Hematopoietic multipotent progenitor cell treated with erythropoietin and hydrocortisone succinate and interleukin-3 and kit ligand, for 15 days (in vitro differentiated cells): Measurements from ENCODE around the gene SETDB1.

Experiments used
- DNase-seq: peaks from one replicate; pipeline ENCODE4 v3.0.0-alpha.2; 2015; ENCODE audit warnings: low spot score

Gene SETDB1

GRCh38 chr1:150976401-150976821 is 50.2 kb downstream of the SETDB1 start:
- DNase-seq, result no peak

GRCh38 chr1:150976879-150977694 is 50.9 kb downstream of the SETDB1 start:
- DNase-seq, result peak; percentile 94

GRCh38 chr1:150979092-150980056 is 53.2 kb downstream of the SETDB1 start:
- peak; percentile 95 for DNase-seq

- no peak for DNase-seq
Measured at GRCh38 chr1:150981177-150981804, 55.1 kb downstream of the SETDB1 start.

GRCh38 chr1:150981805-150982712 is 55.9 kb downstream of the SETDB1 start, which contains the start of gene ANXA9:
ANXA9 (plus strand) TSS chr1:150982292; CDS start chr1:150983106, 814 bp downstream.
- no peak for DNase-seq

- no peak for DNase-seq
Measured at GRCh38 chr1:150985179-150985825, 59.1 kb downstream of the SETDB1 start.

- DNase-seq, result no peak
Measured at GRCh38 chr1:150987924-150988323, 61.8 kb downstream of the SETDB1 start.

- no peak for DNase-seq
Measured at GRCh38 chr1:150992626-150993025, 66.5 kb downstream of the SETDB1 start.

- no peak for DNase-seq
Measured at GRCh38 chr1:150994248-150994647, 68.1 kb downstream of the SETDB1 start.

GRCh38 chr1:150995460-150995859 is 69.3 kb downstream of the SETDB1 start:
- DNase-seq, result no peak

- peak; percentile 66 for DNase-seq
Measured at GRCh38 chr1:150995896-150996295, 69.7 kb downstream of the SETDB1 start.

GRCh38 chr1:150997126-150997872 is 71.1 kb downstream of the SETDB1 start:
- DNase-seq, result no peak

- no peak for DNase-seq
Measured at GRCh38 chr1:150997949-150998348, 71.8 kb downstream of the SETDB1 start.

GRCh38 chr1:150999051-150999674 is 73.0 kb downstream of the SETDB1 start:
- DNase-seq, result no peak

GRCh38 chr1:150999926-151000325 is 73.8 kb downstream of the SETDB1 start:
- no peak for DNase-seq

GRCh38 chr1:151000408-151000807 is 74.2 kb downstream of the SETDB1 start:
- no peak for DNase-seq

GRCh38 chr1:151001602-151002001 is 75.4 kb downstream of the SETDB1 start:
- no peak for DNase-seq

GRCh38 chr1:151002051-151002450 is 75.9 kb downstream of the SETDB1 start:
- no peak for DNase-seq

- no peak for DNase-seq
Measured at GRCh38 chr1:151002611-151003010, 76.4 kb downstream of the SETDB1 start.
